Measurements from ENCODE around the gene SMAD6. TPM values are rescaled to one million over a fixed set of nuclear protein-coding genes. Genes with fewer than 3 reads are reported as not detected.

Gene SMAD6
- polyA plus RNA-seq, 1 donor from 2014 or later: 0.16 TPM

GRCh38 chr15:66704019-66704802 lies 2.2 kb downstream of the SMAD6 start:
- Histone ChIP-seq H3K27ac (ENCODE audit: low read length) (no peak overlapping the region), H3K79me2 (replicated peaks; ENCODE audit: insufficient read depth, low read length) (no peaks in the 10 kb centered on the region), H3K9ac (ENCODE audit: low read length) (no peak overlapping the region), H4K20me1 (ENCODE audit: insufficient read depth) (no peaks in the 10 kb centered on the region), H3K27me3 (ENCODE audit: insufficient read depth, low read depth, low read length) (peaks cover 60% of the 10 kb centered on the region), H3K4me2 (ENCODE audit: low read length) (no peak overlapping the region), H3F3A (ENCODE audit: insufficient read depth, low read length, poor library complexity, severe bottlenecking) (no peaks in the 10 kb centered on the region), H3K36me3 (ENCODE audit: insufficient read depth, low read length) (no peaks in the 10 kb centered on the region), H2AFZ (ENCODE audit: low read depth, low read length) (no peak overlapping the region), H3K9me3 (ENCODE audit: low read length) (no peaks in the 10 kb centered on the region), H3K4me3 (ENCODE audit: low read length) (peak overlapping the region; percentile 64), H3K9me2 (ENCODE audit: insufficient read depth, low read length) (no peaks in the 10 kb centered on the region)
- TF ChIP-seq EZH2 (IDR thresholded peaks at IDR 0.05; ENCODE audit: borderline replicate concordance, insufficient read depth, low read length, poor library complexity, severe bottlenecking) (peak; percentile 70), MXI1 (conservative IDR thresholded peaks at IDR 0.05; ENCODE audit: poor library complexity, severe bottlenecking) (no peak)

GRCh38 chr15:66704803-66705153 lies 2.7 kb downstream of the SMAD6 start:
- peaks cover 60% of the 10 kb centered on the region for H3K27me3 ChIP-seq (ENCODE audit: insufficient read depth, low read depth, low read length)
- H3K4me3 ChIP-seq (ENCODE audit: low read length): no peak overlapping the region
- H3K9me2 ChIP-seq (ENCODE audit: insufficient read depth, low read length): no peaks in the 10 kb centered on the region
- H2AFZ ChIP-seq (ENCODE audit: low read depth, low read length): no peak overlapping the region
- no peak overlapping the region for H3K27ac ChIP-seq (ENCODE audit: low read length)
- H3K9me3 ChIP-seq (ENCODE audit: low read length): no peaks in the 10 kb centered on the region
- H3K4me2 ChIP-seq (ENCODE audit: low read length): no peak overlapping the region
- TF ChIP-seq REST (IDR thresholded peaks at IDR 0.05; ENCODE audit: borderline replicate concordance) (no peak), EZH2 (IDR thresholded peaks at IDR 0.05; ENCODE audit: borderline replicate concordance, insufficient read depth, low read length, poor library complexity, severe bottlenecking) (no peak), TAF1 (IDR thresholded peaks at IDR 0.05; ENCODE audit: low read depth) (no peak), POLR2AphosphoS5 (IDR thresholded peaks at IDR 0.05) (no peak), CTCF (IDR thresholded peaks at IDR 0.05; ENCODE audit: poor library complexity, severe bottlenecking) (no peak), EP300 (conservative IDR thresholded peaks at IDR 0.05; ENCODE audit: poor library complexity, severe bottlenecking) (no peak), RAD21 (conservative IDR thresholded peaks at IDR 0.05) (no peak), SMC3 (conservative IDR thresholded peaks at IDR 0.05; ENCODE audit: poor library complexity) (no peak), MXI1 (conservative IDR thresholded peaks at IDR 0.05; ENCODE audit: poor library complexity, severe bottlenecking) (no peak)
- no peaks in the 10 kb centered on the region for H4K20me1 ChIP-seq (ENCODE audit: insufficient read depth)
- no peaks in the 10 kb centered on the region for H3K36me3 ChIP-seq (ENCODE audit: insufficient read depth, low read length)
- H3K9ac ChIP-seq (ENCODE audit: low read length): no peak overlapping the region
- H3K79me2 ChIP-seq (replicated peaks; ENCODE audit: insufficient read depth, low read length): no peaks in the 10 kb centered on the region
- no peaks in the 10 kb centered on the region for H3F3A ChIP-seq (ENCODE audit: insufficient read depth, low read length, poor library complexity, severe bottlenecking)

All from neural cell (in vitro differentiated cells).